Caco-2 (cell line): ENCODE data around the gene ERVW-1. TPM values are rescaled to one million over a fixed set of nuclear protein-coding genes. Genes with fewer than 3 reads are reported as not detected.

Experiments
- BruUV-seq: library from RNA; stranded (reverse); fragments of 400-500 nt; replicated peaks from 2 replicates; lab custom pipeline; 2021; lab: Mats Ljungman, UMichigan
- CTCF ChIA-PET: fragments of 300-600 bp; sonication (Branson Sonifier 250); formaldehyde crosslinking; loops from one replicate; lab custom pipeline; 2022; ENCODE audit warnings: antibody characterized with exemption; lab: Charles Lee
- POLR2A ChIA-PET: fragments of 300-600 bp; sonication (Branson Sonifier 250); formaldehyde crosslinking; loops from one replicate; lab custom pipeline; 2022; ENCODE audit warnings: antibody characterized with exemption; lab: Charles Lee
- DNase-seq, 2 experiments: peaks; one replicate each; pipeline versions ENCODE4 v3.0.0 to v3.0.0-alpha.2; 2020 to 2022
- H3K27me3 ChIP-seq: replicated peaks from 2 replicates; pipeline ENCODE4 v1.6.0; 2011; ENCODE audit warnings: low read length; ENCODE audit not compliant: control insufficient read depth, insufficient read depth
- H3K36me3 ChIP-seq: 2 replicates; pipeline ENCODE4 v1.5.1; 2011; ENCODE audit warnings: low read length; ENCODE audit not compliant: control insufficient read depth, insufficient read depth
- H3K4me1 ChIP-seq: fragments of 250-450 bp; sonication (Bioruptor Pico); 2 replicates; pipeline ENCODE4 v1.5.1; 2020; ENCODE audit warnings: mild to moderate bottlenecking
- H3K4me3 ChIP-seq: 2 replicates; pipeline ENCODE4 v1.5.1; 2011; ENCODE audit warnings: low read depth, mild to moderate bottlenecking, control low read depth, low read length
- H3K9me3 ChIP-seq: fragments of 250-450 bp; sonication (Bioruptor Pico); 2 replicates; pipeline ENCODE4 v1.5.1; 2020; ENCODE audit warnings: mild to moderate bottlenecking, moderate library complexity
- H3K27ac Mint-ChIP-seq: one replicate; pipeline ENCODE4 v1.8.0; 2022; ENCODE audit warnings: mixed read lengths; ENCODE audit not compliant: unreplicated experiment
- H3K27me3 Mint-ChIP-seq: one replicate; pipeline ENCODE4 v1.8.0; 2022; ENCODE audit warnings: mixed read lengths; ENCODE audit not compliant: insufficient read depth, unreplicated experiment
- H3K36me3 Mint-ChIP-seq: one replicate; pipeline ENCODE4 v1.8.0; 2022; ENCODE audit warnings: mild to moderate bottlenecking, mixed read lengths; ENCODE audit not compliant: insufficient read depth, unreplicated experiment
- H3K4me1 Mint-ChIP-seq: one replicate; pipeline ENCODE4 v1.8.0; 2022; ENCODE audit warnings: low read depth, mixed read lengths; ENCODE audit not compliant: unreplicated experiment
- H3K4me3 Mint-ChIP-seq: one replicate; pipeline ENCODE4 v1.8.0; 2022; ENCODE audit warnings: mild to moderate bottlenecking, moderate library complexity, mixed read lengths; ENCODE audit not compliant: unreplicated experiment
- H3K9me3 Mint-ChIP-seq: one replicate; pipeline ENCODE4 v1.8.0; 2022; ENCODE audit warnings: mixed read lengths; ENCODE audit not compliant: unreplicated experiment
- intact Hi-C: fragments of 100-400 bp; cut with micrococcal nuclease; formaldehyde crosslinking; loops from one replicate; pipeline ENCODE4 v1.10.0; 2022; ENCODE audit not compliant: unreplicated experiment
- total RNA-seq: library from RNA; stranded (reverse); gene quantifications from 2 replicates; pipeline ENCODE4 v1.2.3, GENCODE V29; 2022
- TF ChIP-seq, protein P1 (sequence below), 2 experiments: fragments of 200-600 bp in 1 of 2; IDR thresholded peaks; 1 replicate in 1 of 2; 2 replicates in 1 of 2; pipeline versions ENCODE4 v1.5.1 to v1.8.0; 2011 to 2022; ENCODE audit warnings: antibody characterized with exemption in 1 of 2, control low read depth in 1 of 2, inconsistent platforms in 1 of 2, low read depth in 1 of 2, low read length in 1 of 2, mild to moderate bottlenecking in 1 of 2, moderate library complexity in 1 of 2; ENCODE audit not compliant: insufficient read depth in 1 of 2, severe bottlenecking in 1 of 2, unreplicated experiment in 1 of 2

ERVW-1 gene
- total RNA-seq, 1 experiment from 2014 or later: not detected

DNA sequence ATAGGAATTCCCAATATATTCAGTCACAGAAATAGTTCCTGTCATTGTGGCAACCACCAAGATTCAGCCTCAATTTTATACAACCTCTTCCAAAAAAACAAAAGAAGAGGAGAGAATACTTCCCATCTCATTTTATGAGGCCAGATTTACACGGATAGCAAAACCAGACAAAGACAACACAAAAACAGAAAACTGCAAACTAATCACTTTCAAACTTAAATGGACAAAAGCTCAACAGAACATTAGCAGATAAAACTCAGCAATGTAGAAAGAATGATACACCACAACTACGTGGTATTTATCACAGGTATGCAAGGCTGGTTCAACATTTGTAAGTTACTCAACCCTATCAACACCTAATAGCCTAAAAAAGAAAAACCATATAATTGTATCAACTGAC lies 28.6 kb upstream of the ERVW-1 start:
- ChIA-PET POLR2A (no interaction called here), CTCF (no interaction called here)
- DNase-seq: no peak
- H3K36me3 Mint-ChIP-seq: peaks cover 23% of the 10 kb centered on the region
- TF ChIP-seq, protein P1, sequence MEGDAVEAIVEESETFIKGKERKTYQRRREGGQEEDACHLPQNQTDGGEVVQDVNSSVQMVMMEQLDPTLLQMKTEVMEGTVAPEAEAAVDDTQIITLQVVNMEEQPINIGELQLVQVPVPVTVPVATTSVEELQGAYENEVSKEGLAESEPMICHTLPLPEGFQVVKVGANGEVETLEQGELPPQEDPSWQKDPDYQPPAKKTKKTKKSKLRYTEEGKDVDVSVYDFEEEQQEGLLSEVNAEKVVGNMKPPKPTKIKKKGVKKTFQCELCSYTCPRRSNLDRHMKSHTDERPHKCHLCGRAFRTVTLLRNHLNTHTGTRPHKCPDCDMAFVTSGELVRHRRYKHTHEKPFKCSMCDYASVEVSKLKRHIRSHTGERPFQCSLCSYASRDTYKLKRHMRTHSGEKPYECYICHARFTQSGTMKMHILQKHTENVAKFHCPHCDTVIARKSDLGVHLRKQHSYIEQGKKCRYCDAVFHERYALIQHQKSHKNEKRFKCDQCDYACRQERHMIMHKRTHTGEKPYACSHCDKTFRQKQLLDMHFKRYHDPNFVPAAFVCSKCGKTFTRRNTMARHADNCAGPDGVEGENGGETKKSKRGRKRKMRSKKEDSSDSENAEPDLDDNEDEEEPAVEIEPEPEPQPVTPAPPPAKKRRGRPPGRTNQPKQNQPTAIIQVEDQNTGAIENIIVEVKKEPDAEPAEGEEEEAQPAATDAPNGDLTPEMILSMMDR (IDR thresholded peaks at IDR 0.05; ENCODE audit: insufficient read depth in 1 of 2, low read depth in 1 of 2, low read length in 1 of 2, severe bottlenecking in 1 of 2, unreplicated experiment in 1 of 2): no peak
- no peaks in the 10 kb centered on the region for H3K9me3 Mint-ChIP-seq
- intact Hi-C loops: no loop called here
- no peaks in the 10 kb centered on the region for H3K9me3 ChIP-seq
- BruUV-seq: no TSS peak
- no peaks in the 10 kb centered on the region for H3K27me3 ChIP-seq
- no peak overlapping the region for H3K27ac Mint-ChIP-seq
- H3K4me1 ChIP-seq: no peaks in the 10 kb centered on the region
- no peaks in the 10 kb centered on the region for H3K36me3 ChIP-seq
- no peak overlapping the region for H3K4me3 Mint-ChIP-seq
- no peak overlapping the region for H3K4me3 ChIP-seq
- no peaks in the 10 kb centered on the region for H3K4me1 Mint-ChIP-seq
- H3K27me3 Mint-ChIP-seq: no peaks in the 10 kb centered on the region

DNA sequence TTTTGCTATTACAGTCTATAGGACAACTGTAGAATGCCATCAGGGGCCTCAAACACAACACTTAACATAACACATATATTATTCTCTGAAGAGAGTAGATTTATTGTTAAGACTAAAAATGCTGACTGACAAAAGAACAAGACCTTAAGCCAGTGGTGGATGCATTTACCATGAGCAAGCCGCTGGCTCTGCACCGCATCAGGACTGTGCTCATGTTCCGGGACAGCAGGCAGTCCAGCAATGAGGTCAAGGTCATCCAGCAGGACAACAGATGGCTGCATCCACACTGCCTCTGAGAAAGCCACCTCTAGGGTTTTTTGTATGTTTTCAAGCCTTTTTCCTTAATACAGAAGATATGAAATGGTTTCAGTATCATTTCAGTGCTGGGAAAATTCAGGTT lies 26.8 kb upstream of the ERVW-1 start:
- Histone ChIP-seq H3K36me3 (peaks cover 3% of the 10 kb centered on the region; the same call in 1 of the 2 replicates), H3K27me3 (no peaks in the 10 kb centered on the region), H3K4me3 (no peak overlapping the region), H3K9me3 (no peaks in the 10 kb centered on the region), H3K4me1 (no peaks in the 10 kb centered on the region)
- intact Hi-C loops: no loop called here
- no peak overlapping the region for H3K27ac Mint-ChIP-seq
- CTCF ChIA-PET: no interaction called here
- H3K9me3 Mint-ChIP-seq: no peaks in the 10 kb centered on the region
- no TSS peak for BruUV-seq
- peaks cover 29% of the 10 kb centered on the region for H3K36me3 Mint-ChIP-seq
- POLR2A ChIA-PET: no interaction called here
- H3K4me3 Mint-ChIP-seq: no peak overlapping the region
- DNase-seq: no peak
- H3K4me1 Mint-ChIP-seq: no peaks in the 10 kb centered on the region
- TF ChIP-seq, protein P1 (IDR thresholded peaks at IDR 0.05; ENCODE audit: insufficient read depth in 1 of 2, low read depth in 1 of 2, low read length in 1 of 2, severe bottlenecking in 1 of 2, unreplicated experiment in 1 of 2): no peak
- no peaks in the 10 kb centered on the region for H3K27me3 Mint-ChIP-seq

DNA sequence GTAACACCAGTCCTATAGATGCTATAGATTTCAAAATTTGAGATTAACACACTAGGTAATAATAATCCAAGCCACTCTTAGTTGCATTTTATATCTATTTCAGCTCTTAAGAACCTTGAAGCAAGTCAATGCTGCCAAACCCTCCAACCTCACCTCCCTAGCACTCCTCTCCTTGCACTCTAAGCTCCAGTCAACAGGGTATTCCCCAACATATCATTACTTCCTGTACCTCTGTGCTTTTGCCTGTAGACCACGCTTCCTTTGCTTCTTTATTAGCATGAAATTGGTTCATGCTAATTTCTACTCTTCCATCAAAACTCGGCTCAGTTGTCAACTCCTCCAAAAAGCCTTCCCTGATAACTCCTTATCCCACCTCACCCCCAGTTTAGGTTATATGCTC lies 26.0 kb upstream of the ERVW-1 start:
- no peaks in the 10 kb centered on the region for H3K27me3 Mint-ChIP-seq
- peaks cover 3% of the 10 kb centered on the region; the same call in 1 of the 2 replicates for H3K36me3 ChIP-seq
- no peaks in the 10 kb centered on the region for H3K4me1 Mint-ChIP-seq
- no peak overlapping the region for H3K27ac Mint-ChIP-seq
- H3K9me3 ChIP-seq: no peaks in the 10 kb centered on the region
- no peak for DNase-seq
- H3K4me3 ChIP-seq: no peak overlapping the region
- TF ChIP-seq, protein P1 (IDR thresholded peaks at IDR 0.05; ENCODE audit: insufficient read depth in 1 of 2, low read depth in 1 of 2, low read length in 1 of 2, severe bottlenecking in 1 of 2, unreplicated experiment in 1 of 2): no peak
- CTCF ChIA-PET: no interaction called here
- no peak overlapping the region for H3K4me3 Mint-ChIP-seq
- peaks cover 32% of the 10 kb centered on the region for H3K36me3 Mint-ChIP-seq
- intact Hi-C loops: no loop called here
- no peaks in the 10 kb centered on the region for H3K4me1 ChIP-seq
- H3K9me3 Mint-ChIP-seq: no peaks in the 10 kb centered on the region
- no TSS peak for BruUV-seq
- POLR2A ChIA-PET: no interaction called here
- H3K27me3 ChIP-seq: no peaks in the 10 kb centered on the region
